ES-I3 (cell line): ENCODE results near the gene SPATA21.
"Not testable (repeated sequence)": the region's sequence is repeated elsewhere in the genome, so short reads cannot be mapped to it uniquely, and the experiment has no call there.

ENCODE experiments used
- H3K36me3 ChIP-seq: 2 replicates; pipeline ENCODE4 v1.6.1; 2013; ENCODE audit warnings: mild to moderate bottlenecking, low read length, control low read depth, moderate library complexity; ENCODE audit not compliant: insufficient read depth
- H3K4me1 ChIP-seq: 2 replicates; pipeline ENCODE4 v1.6.1; 2013; ENCODE audit warnings: mild to moderate bottlenecking, control low read depth, low read length; ENCODE audit not compliant: insufficient read depth
- H3K9ac ChIP-seq: 2 replicates; pipeline ENCODE4 v1.6.1; 2013; ENCODE audit warnings: low read depth, mild to moderate bottlenecking, low read length, moderate library complexity
- H3K9me3 ChIP-seq: 2 replicates; pipeline ENCODE4 v1.6.1; 2013; ENCODE audit warnings: mild to moderate bottlenecking, low read length, moderate library complexity; ENCODE audit not compliant: control insufficient read depth, insufficient read depth

SPATA21 gene, protein sequence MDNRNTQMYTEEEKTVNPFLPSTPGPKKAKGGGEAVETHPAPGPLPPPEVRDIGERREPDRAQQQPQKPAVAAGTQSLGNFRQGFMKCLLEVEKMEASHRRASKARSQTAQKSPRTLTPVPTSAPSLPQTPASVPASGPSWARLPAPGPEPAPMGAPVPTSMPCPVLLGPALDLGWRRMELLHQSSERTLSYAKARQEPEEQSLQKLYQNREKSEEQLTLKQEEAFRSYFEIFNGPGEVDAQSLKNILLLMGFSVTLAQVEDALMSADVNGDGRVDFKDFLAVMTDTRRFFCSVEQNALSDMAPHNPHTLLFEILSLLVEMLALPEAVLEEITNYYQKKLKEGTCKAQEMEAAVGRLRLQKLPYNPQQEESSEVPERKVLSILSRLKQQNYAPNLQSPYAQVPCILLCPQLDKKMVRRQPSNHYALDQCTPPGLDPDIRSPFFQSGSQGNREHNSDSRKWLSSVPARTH

DNA sequence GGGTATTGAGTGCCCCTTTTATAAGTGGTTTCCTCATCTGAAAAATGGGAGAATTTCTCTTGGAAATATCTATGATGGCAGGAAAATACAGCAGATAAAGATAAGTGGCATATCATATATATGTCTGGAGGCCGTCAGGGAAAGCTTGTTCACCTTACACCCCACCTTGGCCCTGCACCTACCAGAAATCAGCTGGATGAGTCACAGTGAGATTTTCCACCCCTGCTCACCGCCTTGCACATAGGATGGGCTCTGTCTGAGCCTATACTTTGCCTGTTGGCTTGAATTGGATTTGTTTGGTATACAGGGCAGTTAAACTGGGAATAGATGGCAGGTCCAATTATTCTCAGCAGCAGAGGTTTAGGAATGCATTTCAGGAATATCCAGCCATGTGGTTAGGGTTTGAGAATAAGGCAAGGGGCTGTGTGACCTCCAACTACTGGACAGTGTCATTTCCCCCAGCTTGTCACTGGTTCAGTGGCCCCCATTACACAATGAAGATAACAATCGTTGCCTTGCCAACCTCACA is at the start of gene SPATA21:
TSS of gene SPATA21 (minus strand) at position 479 of the 529 bp plus-strand sequence. CDS start 6,053 bp downstream, outside the sequence.
- no peaks in the 10 kb centered on the region for H3K4me1 ChIP-seq
- H3K9me3 ChIP-seq, result no peaks in the 10 kb centered on the region
- no peak within 1 kb of the TSS for H3K9ac ChIP-seq
- no peaks in the 10 kb centered on the region for H3K36me3 ChIP-seq

DNA sequence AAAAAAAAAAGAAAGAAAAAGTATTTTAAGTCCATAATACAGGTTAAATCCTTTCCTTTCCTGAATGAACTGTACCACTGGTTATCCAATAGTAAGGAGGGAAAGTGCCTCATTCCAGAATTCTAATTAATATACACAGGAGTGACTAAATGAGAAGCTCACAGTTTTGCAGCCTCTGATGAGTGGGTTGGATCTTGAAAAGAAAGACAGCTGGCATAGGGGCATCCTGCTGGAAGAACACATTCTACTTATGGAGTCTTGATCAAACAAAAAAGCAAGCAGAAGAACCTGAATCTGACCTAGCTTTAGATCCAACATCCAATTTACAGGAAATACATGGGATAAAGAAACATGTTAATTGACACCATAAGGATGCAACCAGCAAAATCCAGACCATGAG is 49.8 kb upstream of the SPATA21 start:
- H3K4me1 ChIP-seq, H3K9me3 ChIP-seq, H3K36me3 ChIP-seq, H3K9ac ChIP-seq: not testable (repeated sequence)

DNA sequence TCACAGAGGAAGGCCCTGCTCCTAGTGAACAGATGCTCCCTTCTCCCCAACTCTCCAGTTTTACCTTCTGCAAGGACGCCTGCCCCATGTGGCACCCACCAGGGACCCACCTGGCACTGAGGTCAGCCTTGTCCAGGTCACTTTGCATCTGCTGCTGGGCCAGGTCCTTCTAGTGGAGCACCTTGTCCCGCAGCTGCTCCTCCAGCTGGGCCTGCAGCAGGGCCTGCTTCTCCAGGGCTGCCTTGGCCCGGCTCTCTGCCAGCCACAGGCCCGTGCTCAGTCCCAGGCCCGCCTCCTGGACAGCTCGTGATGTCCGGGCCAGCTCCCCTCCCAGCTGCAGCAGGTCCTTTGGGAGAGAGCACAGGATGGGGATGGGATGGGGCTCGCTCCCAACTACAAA is 49.1 kb upstream of the SPATA21 start:
- H3K9ac ChIP-seq, H3K36me3 ChIP-seq, H3K4me1 ChIP-seq, H3K9me3 ChIP-seq: not testable (repeated sequence)

- no peaks in the 10 kb centered on the region; the same call in 1 of the 2 replicates for H3K36me3 ChIP-seq
- no peaks in the 10 kb centered on the region for H3K4me1 ChIP-seq
- H3K9me3 ChIP-seq, result no peaks in the 10 kb centered on the region
- H3K9ac ChIP-seq, result no peak overlapping the region
Observed at GRCh38 chr1:16484931-16485330, 47.7 kb upstream of the SPATA21 start.

DNA sequence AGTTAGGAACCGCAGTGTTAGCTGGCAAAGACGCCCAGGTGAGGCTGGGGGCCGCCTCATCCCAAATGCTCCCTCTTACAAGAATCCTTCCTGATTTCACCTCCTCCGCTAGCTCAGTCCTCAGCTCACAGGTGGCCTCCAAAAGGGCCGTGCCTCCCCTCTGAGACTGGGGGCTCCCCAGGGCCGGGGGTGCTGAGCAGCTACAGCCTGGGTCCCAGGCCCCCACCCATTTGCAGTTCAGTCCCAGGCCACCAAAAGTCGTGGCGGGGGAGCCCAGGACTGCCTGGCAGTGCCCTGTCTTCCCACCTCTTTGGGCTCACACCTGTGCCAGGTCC is 47.2 kb upstream of the SPATA21 start:
- Histone ChIP-seq H3K9ac (no peak overlapping the region), H3K4me1 (no peaks in the 10 kb centered on the region), H3K36me3 (no peaks in the 10 kb centered on the region; the same call in 1 of the 2 replicates), H3K9me3 (no peaks in the 10 kb centered on the region)

- H3K9ac ChIP-seq, H3K4me1 ChIP-seq, H3K36me3 ChIP-seq, H3K9me3 ChIP-seq: not testable (repeated sequence)
Observed at GRCh38 chr1:16483639-16484500, 46.6 kb upstream of the SPATA21 start.

DNA sequence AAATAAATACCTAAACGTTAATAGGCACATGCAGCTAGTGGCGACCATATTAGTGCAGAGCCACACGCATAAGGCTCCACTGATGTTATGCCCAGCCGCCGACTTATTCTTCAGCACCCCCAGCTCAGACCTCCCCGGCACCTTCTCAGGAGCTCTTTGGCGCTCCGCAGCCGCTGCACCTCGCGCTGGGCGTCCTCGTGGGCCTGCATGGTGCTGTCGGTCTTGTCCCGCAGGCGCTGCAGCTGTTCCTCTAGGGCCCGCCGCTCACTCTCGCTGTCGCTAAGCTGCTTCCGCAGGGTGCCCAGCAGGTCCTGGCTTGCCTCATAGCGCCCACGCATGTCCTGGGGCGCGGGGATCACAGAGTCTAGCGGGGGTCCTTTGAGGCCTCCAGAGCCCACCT is 45.9 kb upstream of the SPATA21 start:
- not testable (repeated sequence) for H3K9me3 ChIP-seq, H3K4me1 ChIP-seq, H3K9ac ChIP-seq, H3K36me3 ChIP-seq

GRCh38 chr1:16478091-16478490 is 40.9 kb upstream of the SPATA21 start:
- no peak overlapping the region for H3K9ac ChIP-seq
- no peaks in the 10 kb centered on the region for H3K4me1 ChIP-seq
- H3K36me3 ChIP-seq, result no peaks in the 10 kb centered on the region; the same call in 1 of the 2 replicates
- H3K9me3 ChIP-seq, result no peaks in the 10 kb centered on the region

GRCh38 chr1:16475771-16476770 is 38.8 kb upstream of the SPATA21 start:
- not testable (repeated sequence) for H3K9ac ChIP-seq, H3K4me1 ChIP-seq, H3K9me3 ChIP-seq, H3K36me3 ChIP-seq

DNA sequence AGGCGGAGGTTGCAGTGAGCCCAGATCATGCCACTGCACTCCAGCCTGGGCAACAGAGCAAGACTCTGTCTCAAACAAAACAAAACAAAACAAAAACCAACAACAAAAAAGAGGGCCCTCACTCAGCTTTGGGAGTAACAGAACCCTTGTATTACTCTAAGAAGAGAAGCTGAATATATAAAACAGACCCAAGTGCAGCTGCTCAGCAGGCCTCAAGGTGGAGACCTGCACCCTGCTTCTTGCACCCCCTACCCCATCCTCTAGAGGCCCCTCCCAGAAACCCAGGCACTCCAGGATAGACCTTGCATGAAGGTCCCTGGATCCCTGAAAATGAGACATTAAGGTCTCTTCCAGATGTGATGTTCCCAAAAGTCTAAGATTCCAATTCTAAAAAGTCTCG is 37.7 kb upstream of the SPATA21 start:
- not testable (repeated sequence) for H3K9me3 ChIP-seq

GRCh38 chr1:16474166-16474800 is 37.1 kb upstream of the SPATA21 start:
- peaks cover 3% of the 10 kb centered on the region for H3K36me3 ChIP-seq
- no peaks in the 10 kb centered on the region for H3K4me1 ChIP-seq
- no peak overlapping the region for H3K9ac ChIP-seq
- no peaks in the 10 kb centered on the region for H3K9me3 ChIP-seq

More for the DNA sequence above, 37.7 kb upstream of the SPATA21 start:
- not testable (repeated sequence) for H3K9ac ChIP-seq, H3K36me3 ChIP-seq, H3K4me1 ChIP-seq

DNA sequence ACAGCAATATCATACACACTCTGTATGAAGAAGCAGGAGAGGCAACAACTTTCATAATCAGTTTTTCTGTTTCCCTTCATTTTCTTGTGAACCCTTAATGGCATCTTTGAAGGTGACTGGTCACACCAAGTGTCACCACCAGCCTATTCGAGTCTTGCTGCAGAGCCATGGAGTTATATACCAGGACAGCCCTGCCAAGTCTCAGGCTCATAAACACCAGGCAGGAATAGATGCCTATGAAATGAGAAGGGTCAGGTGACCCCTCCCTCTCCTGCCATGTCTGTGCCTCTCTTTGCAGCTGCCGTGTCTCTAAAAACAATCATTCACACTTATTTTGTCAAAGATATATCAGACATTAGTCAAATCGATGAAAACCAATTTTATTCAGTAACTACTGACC is 31.3 kb upstream of the SPATA21 start:
- no peak overlapping the region for H3K9ac ChIP-seq
- H3K4me1 ChIP-seq, result no peaks in the 10 kb centered on the region
- no peaks in the 10 kb centered on the region for H3K9me3 ChIP-seq
- peaks cover 6% of the 10 kb centered on the region; the same call in 1 of the 2 replicates for H3K36me3 ChIP-seq

- H3K36me3 ChIP-seq, result peaks cover 5% of the 10 kb centered on the region; the same call in 1 of the 2 replicates
- H3K9ac ChIP-seq, result no peak overlapping the region
- no peaks in the 10 kb centered on the region for H3K9me3 ChIP-seq
- no peaks in the 10 kb centered on the region for H3K4me1 ChIP-seq
Observed at GRCh38 chr1:16464917-16465625, 27.8 kb upstream of the SPATA21 start.
